Activated T-cell treated with anti-CD3 and anti-CD28 coated beads for 1 hour (primary cell): Measurements from ENCODE around the gene BACH1.

Experiments
- DNase-seq: peaks from one replicate; pipeline ENCODE4 v3.0.0-alpha.2; 2020; ENCODE audit warnings: low read depth

BACH1 gene

GRCh38 chr21:29315131-29315749, 16.5 kb downstream of the BACH1 start:
- no peak for DNase-seq

- DNase-seq, result no peak
Observed at GRCh38 chr21:29316029-29316742, 17.5 kb downstream of the BACH1 start.

GRCh38 chr21:29316806-29317205, 18.1 kb downstream of the BACH1 start:
- no peak for DNase-seq

GRCh38 chr21:29318354-29318753, 19.6 kb downstream of the BACH1 start:
- no peak for DNase-seq

GRCh38 chr21:29320031-29320430, 21.3 kb downstream of the BACH1 start:
- DNase-seq, result no peak

GRCh38 chr21:29321217-29321616, 22.5 kb downstream of the BACH1 start:
- no peak for DNase-seq

- no peak for DNase-seq
Observed at GRCh38 chr21:29321932-29322928, 23.5 kb downstream of the BACH1 start.

GRCh38 chr21:29323189-29323588, 24.5 kb downstream of the BACH1 start:
- no peak for DNase-seq

GRCh38 chr21:29326914-29327554, 28.3 kb downstream of the BACH1 start:
- DNase-seq, result no peak

- no peak for DNase-seq
Observed at GRCh38 chr21:29329406-29329805, 30.7 kb downstream of the BACH1 start.

- DNase-seq, result no peak
Observed at GRCh38 chr21:29330797-29331196, 32.1 kb downstream of the BACH1 start.

- DNase-seq, result no peak
Observed at GRCh38 chr21:29332461-29333362, 34.0 kb downstream of the BACH1 start.

GRCh38 chr21:29333406-29333805, 34.7 kb downstream of the BACH1 start:
- no peak for DNase-seq

GRCh38 chr21:29334717-29335428, 36.2 kb downstream of the BACH1 start:
- no peak for DNase-seq

GRCh38 chr21:29335720-29336119, 37.0 kb downstream of the BACH1 start:
- DNase-seq, result no peak

GRCh38 chr21:29338256-29338655, 39.5 kb downstream of the BACH1 start:
- DNase-seq, result no peak

- DNase-seq, result no peak
Observed at GRCh38 chr21:29340228-29340627, 41.5 kb downstream of the BACH1 start.

GRCh38 chr21:29342363-29342957, 43.7 kb downstream of the BACH1 start:
- no peak for DNase-seq

- no peak for DNase-seq
Observed at GRCh38 chr21:29343519-29343918, 44.8 kb downstream of the BACH1 start.

GRCh38 chr21:29346281-29346680, 47.6 kb downstream of the BACH1 start:
- DNase-seq, result no peak
